Amniotic stem cell (primary cell): ENCODE measurements around the gene CFAP97.
"Not testable (repeated sequence)": the region's sequence is repeated elsewhere in the genome, so short reads cannot be mapped to it uniquely, and the experiment has no call there.

Source experiments
- DNase-seq: peaks from one replicate; lab custom pipeline; 2025; lab: John Stamatoyannopoulos, UW

Gene CFAP97

DNA sequence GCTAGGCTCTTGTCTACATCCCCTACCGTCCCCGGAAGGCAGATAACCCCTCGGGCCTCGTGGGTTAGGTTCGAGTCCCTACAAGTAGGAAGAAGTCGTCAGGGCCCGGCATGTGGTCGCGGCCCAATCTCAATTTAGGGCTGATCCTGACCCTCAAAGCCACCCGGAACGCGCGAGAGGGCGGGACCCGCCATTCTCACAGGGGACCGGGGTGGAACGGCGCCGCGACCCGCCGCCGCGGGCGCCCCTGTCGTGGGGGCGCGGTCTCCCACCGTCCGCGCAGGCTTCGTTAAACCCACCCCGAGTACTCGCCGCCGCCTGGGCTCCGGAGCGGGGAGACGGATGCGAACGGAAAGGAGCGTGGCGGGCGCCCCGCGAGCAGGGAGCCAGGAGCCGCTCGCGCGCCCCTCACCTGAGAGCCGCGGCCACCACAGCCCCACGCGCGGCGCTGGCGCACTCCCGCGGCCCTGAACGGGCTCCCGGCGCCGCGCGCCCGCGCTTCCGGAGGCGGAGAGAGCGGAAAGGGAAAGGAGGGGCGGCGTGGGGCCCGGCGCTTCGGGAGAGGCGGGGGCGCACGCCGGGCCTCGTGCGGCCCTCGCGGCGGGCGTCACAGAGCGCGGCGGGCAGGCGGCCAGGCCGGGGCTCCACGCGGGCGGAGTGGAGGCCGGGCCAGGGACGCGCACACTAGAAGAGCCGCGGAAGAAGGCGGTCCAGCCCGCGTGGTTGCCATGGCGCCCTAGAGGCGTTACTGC lies at the start of gene CFAP97:
CFAP97 (minus strand) TSS at position 515 of the 752 bp plus-strand sequence. CDS start 12,804 bp downstream, outside the sequence.
- DNase-seq, result peak; percentile 82

DNA sequence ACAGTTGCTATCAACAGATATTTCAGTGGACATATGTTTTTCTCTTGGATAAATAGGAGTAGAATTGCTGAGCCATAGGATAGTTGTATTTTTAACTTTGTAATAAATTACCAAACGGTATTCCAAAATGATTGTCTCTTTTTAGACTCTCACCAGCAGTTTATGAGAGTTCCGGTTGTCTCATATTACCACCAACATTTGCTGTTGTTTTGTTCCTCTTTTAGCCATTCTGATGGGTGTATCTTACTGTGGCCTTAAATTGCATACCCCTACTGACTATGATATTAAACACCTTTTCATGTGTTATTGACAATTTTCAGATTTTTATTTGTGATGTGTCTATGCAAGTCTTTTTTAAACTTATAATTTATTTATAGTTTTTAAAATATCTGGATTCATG lies 45.3 kb upstream of the CFAP97 start:
- no peak for DNase-seq

- DNase-seq, result no peak
Measured at GRCh38 chr4:185248393-185249039, 44.7 kb upstream of the CFAP97 start.

DNA sequence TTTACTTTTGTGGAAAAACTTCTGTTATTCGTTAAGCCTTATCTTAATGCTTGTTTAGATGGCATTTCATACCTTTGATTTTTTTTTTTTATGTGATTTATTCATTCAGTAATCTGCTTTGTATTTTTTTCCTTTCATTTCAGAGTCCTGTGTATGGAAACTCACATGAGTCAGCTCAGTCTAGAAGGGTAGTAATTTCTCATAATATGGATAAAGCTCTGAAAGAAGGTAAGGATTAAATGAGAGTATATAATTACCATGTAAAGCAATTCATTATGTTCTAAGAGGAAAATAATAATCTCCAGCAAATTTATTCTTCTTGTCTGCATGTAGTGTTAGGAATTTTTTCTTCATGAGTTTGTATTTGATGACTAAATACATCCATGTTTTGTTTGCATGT lies 43.4 kb upstream of the CFAP97 start:
- no peak for DNase-seq

GRCh38 chr4:185246453-185246852 lies 42.7 kb upstream of the CFAP97 start:
- DNase-seq, result no peak

- no peak for DNase-seq
Measured at GRCh38 chr4:185244763-185245162, 41.0 kb upstream of the CFAP97 start.

- DNase-seq, result no peak
Measured at GRCh38 chr4:185243879-185244278, 40.1 kb upstream of the CFAP97 start.

DNA sequence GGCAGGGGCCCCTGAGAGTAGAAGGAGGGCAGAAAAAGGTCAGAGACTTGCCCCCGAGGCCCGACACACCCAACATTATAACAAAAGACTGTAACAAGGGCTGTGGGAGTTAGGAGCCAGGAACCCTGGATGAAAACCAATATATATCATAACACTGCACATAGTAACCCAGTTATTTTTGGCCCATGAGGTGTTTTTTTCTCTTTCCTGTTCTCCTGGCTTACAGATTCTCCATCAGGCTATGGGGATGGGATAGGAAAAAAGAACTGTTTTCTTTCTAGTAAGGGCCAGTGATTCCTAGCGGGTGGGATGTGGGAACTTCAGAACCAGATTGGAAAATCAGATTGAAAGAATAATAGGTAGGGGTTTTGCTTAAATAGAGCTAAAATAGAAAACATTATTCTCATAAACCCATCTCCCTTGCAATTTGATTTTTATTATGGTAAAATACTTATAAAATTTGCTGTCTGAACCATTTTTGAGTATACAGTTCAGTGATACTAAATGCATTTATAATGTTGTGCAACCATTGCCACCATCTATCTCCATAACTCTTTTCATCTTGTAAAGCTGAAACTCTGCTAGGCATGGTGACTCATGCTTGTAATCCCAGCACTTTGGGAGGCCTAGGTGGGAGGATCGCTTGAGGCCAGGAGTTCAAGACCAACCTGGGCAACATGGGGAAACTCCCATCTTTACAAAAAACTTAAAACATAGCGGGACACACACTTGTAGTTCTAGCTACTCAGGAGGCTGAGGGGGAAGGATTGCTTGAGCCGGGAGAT lies 39.1 kb upstream of the CFAP97 start:
- no peak for DNase-seq

DNA sequence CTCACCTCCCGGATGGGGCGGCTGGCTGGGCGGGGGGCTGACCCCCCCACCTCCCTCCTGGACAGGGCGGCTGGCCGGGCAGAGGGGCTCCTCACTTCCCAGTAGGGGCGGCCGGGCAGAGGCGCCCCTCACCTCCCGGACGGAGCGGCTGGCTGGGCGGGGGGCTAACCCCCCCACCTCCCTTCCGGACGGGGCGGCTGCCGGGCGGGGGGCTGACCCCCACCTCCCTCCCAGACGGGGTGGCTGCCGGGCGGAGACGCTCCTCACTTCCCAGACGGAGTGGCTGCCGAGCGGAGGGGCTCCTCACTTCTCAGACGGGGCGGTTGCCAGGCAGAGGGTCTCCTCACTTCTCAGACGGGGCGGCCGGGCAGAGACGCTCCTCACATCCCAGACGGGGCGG lies 36.7 kb upstream of the CFAP97 start:
- not testable (repeated sequence) for DNase-seq

GRCh38 chr4:185238750-185239149 lies 35.0 kb upstream of the CFAP97 start:
- DNase-seq, result no peak

- no peak for DNase-seq
Measured at GRCh38 chr4:185238215-185238681, 34.4 kb upstream of the CFAP97 start.

GRCh38 chr4:185237175-185237574 lies 33.4 kb upstream of the CFAP97 start:
- no peak for DNase-seq

GRCh38 chr4:185235843-185236503 lies 32.2 kb upstream of the CFAP97 start:
- DNase-seq, result no peak

DNA sequence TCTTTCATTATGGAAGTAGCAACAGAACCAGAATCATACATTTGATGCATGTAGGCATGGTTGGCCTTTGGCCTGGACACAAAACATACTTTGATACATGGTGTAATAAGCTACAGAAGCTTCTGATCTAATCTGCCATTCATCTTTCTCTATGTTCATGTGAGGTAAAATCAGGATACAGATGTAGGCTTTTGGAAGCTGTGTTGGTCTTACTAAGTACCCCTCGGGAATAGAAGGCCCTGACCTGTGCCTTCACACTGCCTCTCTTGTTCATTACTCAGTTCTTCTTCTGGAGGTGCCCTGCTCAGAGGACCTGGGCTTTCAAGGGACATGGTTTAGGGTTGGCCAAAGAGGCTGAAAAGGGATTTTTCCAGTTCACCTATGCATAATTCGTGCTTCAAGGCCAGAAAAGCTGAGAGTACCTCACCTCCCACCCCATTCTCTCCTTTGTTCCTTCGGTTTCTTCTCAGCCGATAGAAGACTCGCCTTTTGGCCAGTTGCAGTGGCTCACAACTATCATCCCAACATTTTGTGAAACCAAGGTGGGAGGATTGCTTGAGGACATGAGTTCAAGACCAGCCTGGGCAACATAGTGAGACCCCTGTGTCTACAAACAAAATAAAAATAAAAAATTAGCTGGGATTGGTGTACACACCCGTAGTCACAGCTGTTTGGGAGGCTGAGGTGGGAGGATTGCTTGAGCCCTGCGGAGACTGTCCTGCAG lies 31.5 kb upstream of the CFAP97 start:
- no peak for DNase-seq

DNA sequence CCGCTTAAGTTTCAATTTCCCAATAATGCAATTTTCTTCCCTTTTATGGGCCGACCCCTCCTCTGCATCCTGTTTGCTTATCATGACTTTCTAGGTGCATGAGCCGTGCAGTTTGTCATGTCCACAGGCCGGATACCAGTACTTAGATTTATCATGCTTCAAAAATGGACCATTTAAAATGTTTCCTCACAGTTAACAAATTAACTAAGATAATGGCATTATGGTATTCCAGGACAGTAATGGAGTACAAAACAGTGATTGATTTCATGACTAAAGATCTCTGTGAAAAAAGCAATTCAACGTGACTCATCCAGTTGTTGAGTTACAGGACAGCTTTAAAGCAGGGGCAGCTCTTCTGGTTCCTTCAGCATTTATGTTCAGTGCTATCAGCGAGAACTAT lies 28.6 kb upstream of the CFAP97 start:
- no peak for DNase-seq

DNA sequence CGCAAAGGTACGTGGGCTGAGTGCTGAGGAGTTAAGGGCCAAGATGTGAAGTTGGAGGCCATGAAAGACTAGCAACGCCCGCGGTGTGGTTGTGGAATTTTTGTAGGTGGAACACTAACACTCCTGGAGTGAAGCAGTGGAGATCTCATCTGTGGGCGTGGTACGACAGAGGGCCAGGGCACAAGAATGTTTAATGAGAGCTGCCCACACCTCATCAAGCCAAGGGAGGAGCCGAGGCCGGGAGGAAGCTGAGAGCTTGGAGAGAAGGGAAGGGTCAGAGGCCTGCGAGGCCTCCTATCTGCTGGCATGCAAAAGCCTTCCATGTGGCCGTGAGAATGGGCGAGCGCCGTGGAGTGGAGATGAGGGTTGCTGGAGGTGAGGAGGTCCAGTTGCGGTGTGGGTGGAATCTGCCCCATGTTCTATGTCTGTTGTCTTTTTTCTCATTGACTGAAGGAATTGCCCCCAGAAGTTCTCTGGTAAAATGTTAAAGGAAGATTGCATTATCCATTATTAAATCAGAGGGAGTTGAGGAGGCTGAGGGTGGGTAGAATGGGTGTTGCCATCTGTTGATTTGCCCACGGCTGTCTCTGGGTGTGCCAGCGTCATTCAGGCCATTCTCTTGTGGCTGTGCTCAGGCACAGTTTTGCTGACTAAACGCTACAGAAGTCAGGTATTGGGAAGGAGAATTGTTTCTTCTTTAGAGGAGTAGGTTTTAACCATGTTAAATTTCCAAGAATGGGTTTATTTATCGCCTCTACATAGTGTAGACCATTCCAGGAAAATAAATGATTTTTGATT lies 25.4 kb upstream of the CFAP97 start:
- no peak for DNase-seq

GRCh38 chr4:185227713-185228278 lies 24.0 kb upstream of the CFAP97 start:
- no peak for DNase-seq

GRCh38 chr4:185227131-185227551 lies 23.3 kb upstream of the CFAP97 start:
- no peak for DNase-seq

GRCh38 chr4:185225940-185226339 lies 22.1 kb upstream of the CFAP97 start:
- no peak for DNase-seq

GRCh38 chr4:185224597-185224996 lies 20.8 kb upstream of the CFAP97 start:
- DNase-seq, result no peak
